Measurements from ENCODE around the gene SDK1. TPM values are rescaled to one million over a fixed set of nuclear protein-coding genes. Genes with fewer than 3 reads are reported as not detected.

The SDK1 gene
- total RNA-seq, 6 experiments from 2014 or later: not detected

GRCh38 chr7:3861386-3861785 is 560.3 kb downstream of the SDK1 start:
- no peak overlapping the region for H3K27ac Mint-ChIP-seq
- no peak overlapping the region for H3K4me3 Mint-ChIP-seq
- H3K4me1 Mint-ChIP-seq (ENCODE audit: low read depth): no peaks in the 10 kb centered on the region
- TF ChIP-seq CTCF (IDR thresholded peaks at IDR 0.05): no peak
- H3K9me3 Mint-ChIP-seq: peaks cover 53% of the 10 kb centered on the region
- H3K36me3 Mint-ChIP-seq (ENCODE audit: low read depth): peaks cover 5% of the 10 kb centered on the region
- H3K27me3 Mint-ChIP-seq (ENCODE audit: insufficient read depth): no peaks in the 10 kb centered on the region; the same call in 1 of the 2 replicates
- no peak for DNase-seq

GRCh38 chr7:3861941-3862340 is 560.9 kb downstream of the SDK1 start:
- peaks cover 55% of the 10 kb centered on the region for H3K9me3 Mint-ChIP-seq
- no peak for TF ChIP-seq CTCF (IDR thresholded peaks at IDR 0.05)
- no peak overlapping the region for H3K4me3 Mint-ChIP-seq
- no peak overlapping the region for H3K27ac Mint-ChIP-seq
- H3K4me1 Mint-ChIP-seq (ENCODE audit: low read depth): no peaks in the 10 kb centered on the region
- DNase-seq: no peak
- H3K36me3 Mint-ChIP-seq (ENCODE audit: low read depth): peaks cover 5% of the 10 kb centered on the region
- H3K27me3 Mint-ChIP-seq (ENCODE audit: insufficient read depth): no peaks in the 10 kb centered on the region; the same call in 1 of the 2 replicates

- no peak overlapping the region for H3K27ac Mint-ChIP-seq
- no peak for DNase-seq
- H3K36me3 Mint-ChIP-seq (ENCODE audit: low read depth): peaks cover 5% of the 10 kb centered on the region
- H3K27me3 Mint-ChIP-seq (ENCODE audit: insufficient read depth): no peaks in the 10 kb centered on the region; the same call in none of the 2 replicates
- no peak for TF ChIP-seq CTCF (IDR thresholded peaks at IDR 0.05)
- no peak overlapping the region for H3K4me3 Mint-ChIP-seq
- H3K4me1 Mint-ChIP-seq (ENCODE audit: low read depth): no peaks in the 10 kb centered on the region
- peaks cover 60% of the 10 kb centered on the region for H3K9me3 Mint-ChIP-seq
Observed at GRCh38 chr7:3862774-3863173, 561.7 kb downstream of the SDK1 start.

- H3K27ac Mint-ChIP-seq: no peak overlapping the region
- peaks cover 79% of the 10 kb centered on the region for H3K9me3 Mint-ChIP-seq
- no peak for DNase-seq
Observed at GRCh38 chr7:3866277-3866676, 565.2 kb downstream of the SDK1 start.

GRCh38 chr7:3867863-3868262 is 566.8 kb downstream of the SDK1 start:
- H3K27ac Mint-ChIP-seq: no peak overlapping the region
- no peaks in the 10 kb centered on the region for H3K4me1 Mint-ChIP-seq (ENCODE audit: low read depth)
- no peak for TF ChIP-seq CTCF (IDR thresholded peaks at IDR 0.05)
- peaks cover 5% of the 10 kb centered on the region for H3K36me3 Mint-ChIP-seq (ENCODE audit: low read depth)
- no peaks in the 10 kb centered on the region; the same call in none of the 2 replicates for H3K27me3 Mint-ChIP-seq (ENCODE audit: insufficient read depth)
- no peak overlapping the region for H3K4me3 Mint-ChIP-seq
- H3K9me3 Mint-ChIP-seq: peaks cover 80% of the 10 kb centered on the region
- DNase-seq: no peak

More at GRCh38 chr7:3866277-3866676, 565.2 kb downstream of the SDK1 start:
- no peak for TF ChIP-seq CTCF (IDR thresholded peaks at IDR 0.05)
- no peaks in the 10 kb centered on the region for H3K4me1 Mint-ChIP-seq (ENCODE audit: low read depth)
- no peaks in the 10 kb centered on the region; the same call in none of the 2 replicates for H3K27me3 Mint-ChIP-seq (ENCODE audit: insufficient read depth)
- peaks cover 5% of the 10 kb centered on the region for H3K36me3 Mint-ChIP-seq (ENCODE audit: low read depth)
- no peak overlapping the region for H3K4me3 Mint-ChIP-seq
